HG03354 (cell line): ENCODE results near the gene DIPK2A.
A peak's percentile ranks its signal among the peaks of the same experiment; 100 is the strongest.

ENCODE experiments used
- ATAC-seq: cut with Tn5 transposase; IDR thresholded peaks from one replicate; pipeline ENCODE4 v1.9.1; 2021; ENCODE audit warnings: mild to moderate bottlenecking; ENCODE audit not compliant: unreplicated experiment, poor library complexity, severe bottlenecking

DIPK2A gene

DNA sequence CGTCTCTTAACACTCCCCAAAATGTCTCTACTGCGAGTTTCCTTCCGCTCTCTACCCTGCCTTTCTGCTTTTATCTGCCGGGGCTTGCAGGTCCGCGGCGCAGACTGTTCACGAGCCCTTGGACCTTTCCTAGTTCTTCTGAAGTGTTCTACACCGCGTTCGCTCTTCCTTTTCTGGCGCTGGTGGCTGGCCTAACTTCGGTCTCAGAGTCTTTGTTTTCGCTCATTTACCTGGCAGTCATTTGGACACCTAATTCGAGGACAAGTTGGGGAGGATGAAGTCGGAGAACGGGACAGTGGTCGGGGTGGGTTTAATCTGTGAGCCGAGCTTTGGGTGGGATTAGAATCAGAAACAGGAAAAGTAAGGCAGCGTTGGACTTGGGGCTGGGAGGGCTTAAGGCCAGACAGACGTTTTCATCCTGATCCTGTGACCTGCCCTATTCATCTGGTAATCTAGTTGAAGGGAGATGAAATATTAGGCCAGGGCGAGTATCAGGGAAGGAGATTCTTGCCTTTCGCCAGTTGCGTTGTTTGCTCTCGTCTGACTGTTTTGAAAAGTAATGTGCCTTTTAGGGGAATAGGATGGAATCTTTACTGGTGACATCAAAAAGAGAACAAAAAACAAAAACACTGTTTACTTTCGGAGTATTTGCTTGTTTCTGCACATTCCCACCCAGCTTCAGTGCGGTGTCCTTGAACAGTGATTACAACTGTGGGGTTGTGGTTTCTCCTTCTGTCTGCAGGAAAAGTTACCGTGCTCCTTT, 1.8 kb downstream of the DIPK2A start:
- ATAC-seq: no peak

DNA sequence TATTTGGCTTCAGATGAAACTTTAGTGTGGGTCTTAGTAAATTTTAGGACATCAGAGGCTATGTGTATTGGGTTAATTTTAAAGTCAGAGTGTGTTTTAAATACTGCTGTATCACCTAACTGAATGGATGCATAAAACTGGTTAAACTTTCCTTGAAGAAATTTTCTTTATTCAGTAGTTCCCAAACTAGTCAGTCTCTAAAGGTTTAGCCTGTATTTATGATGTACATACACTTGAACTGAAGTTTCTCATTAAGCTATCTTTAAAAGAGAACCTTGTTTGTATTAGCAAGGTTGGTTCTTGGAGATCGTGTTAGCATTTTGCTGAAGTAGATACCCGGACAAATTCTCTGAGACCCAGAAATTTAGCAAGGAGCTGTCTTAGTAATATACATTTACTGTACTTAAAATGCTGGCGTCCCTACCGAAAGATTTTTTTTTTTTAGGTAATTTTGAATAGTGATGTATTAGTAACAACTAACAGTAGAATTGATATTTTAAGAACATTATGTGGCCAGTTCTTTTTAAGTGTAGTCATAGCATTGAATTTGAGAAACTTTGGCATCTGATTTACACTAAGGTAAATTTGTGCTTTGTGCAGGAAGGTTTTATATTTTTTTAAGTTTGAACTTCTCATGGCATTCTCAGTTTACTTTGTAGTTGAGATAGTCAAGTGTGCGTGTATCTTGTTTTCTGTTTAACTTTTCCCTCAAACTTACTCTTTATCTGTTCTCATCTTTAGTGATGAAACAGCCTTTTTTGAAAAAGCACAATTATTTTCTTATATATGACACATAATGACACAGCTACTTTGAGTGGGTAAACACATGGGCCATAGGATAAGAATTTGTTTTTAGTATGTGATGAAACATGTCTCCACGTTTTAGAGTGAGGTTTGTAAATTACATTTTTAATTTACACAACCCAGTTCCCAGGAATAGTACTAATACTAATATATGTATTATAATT, 2.9 kb downstream of the DIPK2A start:
- no peak for ATAC-seq

DNA sequence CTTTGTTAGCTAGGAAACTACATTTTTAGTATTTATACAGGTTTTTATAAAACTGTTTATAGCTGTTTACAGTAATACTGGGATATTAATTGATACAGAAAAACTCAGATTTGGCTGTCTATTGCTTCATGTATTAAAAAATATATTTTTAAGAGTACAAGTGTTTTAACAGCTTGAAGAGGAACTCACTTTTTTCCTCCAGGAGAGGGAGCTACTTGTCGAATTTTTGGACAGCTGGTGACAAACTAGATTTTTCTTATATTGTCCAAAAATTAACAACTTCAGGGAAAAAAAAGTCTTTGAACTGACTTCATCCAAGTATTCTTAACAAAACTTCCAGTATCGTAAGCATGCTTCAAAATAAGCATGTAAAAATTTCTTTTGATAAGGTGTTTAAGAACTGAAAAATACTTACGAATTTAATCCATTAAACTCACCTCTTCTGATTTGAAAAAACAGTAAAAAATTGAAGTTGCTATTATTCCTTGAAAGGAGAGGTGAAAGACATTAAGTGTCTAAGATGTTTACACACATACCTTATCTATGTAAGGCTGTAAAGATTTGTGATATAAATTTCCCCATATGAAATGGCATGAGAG, 4.0 kb downstream of the DIPK2A start:
- ATAC-seq: no peak

DNA sequence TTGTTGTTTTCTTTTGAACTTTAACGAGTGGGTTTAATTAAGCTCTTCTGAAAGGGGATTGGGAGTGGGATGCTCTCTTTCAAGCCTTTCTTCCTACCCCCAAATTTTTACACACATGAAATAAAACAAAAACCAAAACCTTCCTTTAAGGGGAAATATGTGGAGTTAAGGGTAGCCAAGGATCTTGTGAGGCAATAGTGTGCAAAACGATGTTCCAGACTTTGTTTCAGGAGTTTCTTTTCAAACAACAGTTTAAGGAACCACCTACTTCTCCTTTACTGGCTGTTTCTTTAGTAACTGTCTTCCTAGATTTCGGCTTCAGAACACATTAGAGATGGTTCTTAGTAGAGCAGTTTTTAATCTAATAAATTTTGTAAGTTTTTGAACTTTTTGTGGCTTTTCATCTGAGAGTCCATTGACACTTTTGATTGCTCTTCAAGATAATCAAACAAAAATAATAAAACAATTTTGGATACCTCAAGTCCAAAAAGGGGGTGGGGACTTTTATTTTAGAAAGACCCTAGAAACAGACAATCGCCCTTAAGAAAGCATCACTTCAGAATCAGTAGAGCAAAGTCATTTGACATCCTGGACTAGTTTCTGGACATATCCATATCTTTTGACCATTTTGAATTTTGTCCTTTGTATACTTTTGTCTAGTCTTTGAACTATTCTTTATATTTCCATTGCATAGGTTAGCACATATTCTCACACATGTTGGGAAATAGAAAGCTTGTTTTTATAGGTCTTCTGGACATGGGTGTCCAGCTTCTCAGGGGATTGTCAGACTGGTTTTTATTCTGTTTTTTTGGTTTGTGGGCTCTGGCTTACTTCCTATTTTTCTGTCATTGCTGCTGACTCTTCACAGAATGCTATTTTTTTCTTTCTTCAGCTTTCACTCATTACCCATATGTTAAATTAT, 6.0 kb downstream of the DIPK2A start:
- peak; percentile 33 for ATAC-seq

DNA sequence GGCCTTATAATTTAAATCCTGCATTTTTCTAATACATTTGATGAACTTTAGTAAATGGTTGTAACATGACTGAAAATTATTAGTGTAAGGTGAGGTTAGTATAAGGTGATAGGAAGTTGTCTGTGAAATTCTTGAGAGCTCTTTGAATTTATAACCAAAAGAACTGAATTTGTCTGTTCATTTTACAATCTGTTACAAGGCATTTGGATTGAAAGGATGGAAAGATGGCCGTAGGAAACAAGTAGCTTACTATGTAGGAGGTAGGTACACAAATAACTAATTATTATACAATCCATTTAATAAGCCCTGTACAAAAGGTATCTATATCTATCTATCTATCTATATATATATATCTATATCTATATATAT, 6.6 kb downstream of the DIPK2A start:
- ATAC-seq: no peak

DNA sequence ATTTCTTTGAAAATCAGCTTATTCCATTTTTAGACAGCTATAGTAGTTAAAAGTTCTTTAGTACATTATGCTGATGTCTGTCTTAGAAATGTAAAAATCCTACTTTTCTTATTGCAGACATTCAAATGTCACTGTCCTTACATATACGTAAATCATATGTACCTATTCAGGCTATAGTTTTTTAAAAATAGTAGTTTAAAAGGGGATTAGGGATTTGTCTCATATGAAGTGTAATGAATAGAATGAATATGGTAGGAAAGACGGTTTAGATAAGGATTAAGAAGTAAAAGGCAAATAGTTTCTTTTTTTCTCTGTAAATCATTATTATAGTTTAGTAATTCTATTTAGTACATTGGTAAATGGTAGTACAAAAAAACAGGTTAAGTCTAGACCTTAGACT, 7.4 kb downstream of the DIPK2A start:
- no peak for ATAC-seq

DNA sequence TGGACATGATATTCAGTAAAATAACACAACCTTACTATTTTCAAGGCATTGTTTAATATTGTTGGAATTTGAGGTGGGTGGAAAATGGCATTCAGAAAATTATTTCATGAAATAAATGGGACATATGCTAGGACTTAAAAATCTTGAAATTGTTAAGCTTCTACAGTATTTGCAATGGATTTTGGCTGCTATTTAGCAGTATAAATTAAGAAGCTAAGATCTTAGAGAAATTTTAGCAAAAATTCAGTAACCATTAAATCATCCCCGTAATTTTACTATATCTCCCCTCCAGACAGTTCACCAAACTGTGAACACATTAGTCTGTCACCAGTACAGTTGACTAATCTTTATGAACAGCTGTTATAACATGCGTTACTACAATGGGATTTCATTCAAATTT, 8.2 kb downstream of the DIPK2A start:
- no peak for ATAC-seq

DNA sequence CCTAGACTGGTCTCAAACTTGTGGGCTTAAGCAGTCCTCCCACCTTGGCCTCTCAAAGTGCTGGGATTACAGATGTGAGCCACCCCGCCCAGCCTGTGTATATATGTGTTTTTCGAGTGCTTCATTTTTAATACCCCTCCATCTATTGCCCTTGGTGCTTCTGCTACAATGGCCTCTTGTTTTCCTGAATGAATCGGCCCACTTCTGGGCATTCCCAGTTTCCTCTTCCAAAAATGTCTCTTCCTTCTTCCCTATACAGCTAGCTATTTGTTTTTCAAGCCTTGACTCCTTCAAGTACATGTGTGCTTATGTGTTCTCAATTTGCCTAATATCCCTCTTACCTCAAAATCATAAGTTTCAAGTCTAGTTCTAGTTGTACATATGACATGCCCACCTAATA, 16.7 kb downstream of the DIPK2A start:
- no peak for ATAC-seq

DNA sequence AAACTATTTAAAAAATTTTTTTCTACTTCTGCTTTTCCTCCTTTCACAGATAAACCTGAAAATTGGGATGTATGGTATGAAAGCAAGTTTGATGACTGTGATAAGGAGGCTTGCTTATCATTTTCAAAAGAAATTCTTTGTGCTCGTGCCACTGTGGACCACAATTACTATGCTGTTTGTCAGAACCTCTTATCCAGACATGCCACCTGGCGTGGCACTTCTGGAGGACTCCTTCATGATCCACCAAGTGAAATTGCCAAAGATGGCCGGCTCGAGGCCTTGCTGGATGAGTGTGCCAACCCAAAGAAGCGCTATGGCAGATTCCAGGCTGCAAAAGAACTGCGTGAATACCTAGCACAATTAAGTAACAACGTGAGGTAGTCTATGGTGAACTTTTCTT, 17.8 kb downstream of the DIPK2A start:
- no peak for ATAC-seq

DNA sequence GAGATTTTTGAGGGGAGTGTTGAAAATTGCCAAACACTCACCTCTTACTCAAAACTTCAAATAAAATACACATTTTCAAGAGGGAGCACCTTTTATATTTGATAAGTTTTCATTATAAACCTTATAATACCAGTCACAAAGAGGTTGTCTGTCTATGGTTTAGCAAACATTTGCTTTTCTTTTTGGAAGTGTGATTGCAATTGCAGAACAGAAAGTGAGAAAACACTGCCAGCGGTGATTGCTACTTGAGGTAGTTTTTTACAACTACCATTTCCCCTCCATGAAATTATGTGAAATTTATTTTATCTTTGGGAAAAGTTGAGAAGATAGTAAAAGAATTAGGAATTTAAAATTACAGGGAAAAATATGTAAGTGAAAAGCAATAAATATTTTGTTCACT, 20.1 kb downstream of the DIPK2A start:
- peak; percentile 70 for ATAC-seq

DNA sequence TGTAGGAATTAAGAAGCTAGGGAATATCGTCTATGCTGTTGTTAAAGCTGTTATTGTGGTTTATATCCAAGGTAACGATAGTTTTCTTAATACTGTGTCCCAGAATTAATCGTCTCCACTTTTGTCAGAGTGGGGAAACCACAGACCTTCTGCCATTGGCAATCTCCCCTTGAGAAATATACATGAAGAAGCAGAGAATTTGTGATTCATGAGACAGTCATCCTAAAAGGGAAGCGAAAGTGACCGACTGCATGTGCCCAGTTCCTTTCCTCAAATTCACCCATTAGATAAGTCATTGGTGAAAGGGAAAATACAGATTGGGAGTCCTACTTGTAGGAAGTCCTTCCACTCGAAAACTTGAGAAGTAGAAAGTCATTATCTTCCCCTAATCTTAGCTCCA, 26.6 kb downstream of the DIPK2A start:
- no peak for ATAC-seq

DNA sequence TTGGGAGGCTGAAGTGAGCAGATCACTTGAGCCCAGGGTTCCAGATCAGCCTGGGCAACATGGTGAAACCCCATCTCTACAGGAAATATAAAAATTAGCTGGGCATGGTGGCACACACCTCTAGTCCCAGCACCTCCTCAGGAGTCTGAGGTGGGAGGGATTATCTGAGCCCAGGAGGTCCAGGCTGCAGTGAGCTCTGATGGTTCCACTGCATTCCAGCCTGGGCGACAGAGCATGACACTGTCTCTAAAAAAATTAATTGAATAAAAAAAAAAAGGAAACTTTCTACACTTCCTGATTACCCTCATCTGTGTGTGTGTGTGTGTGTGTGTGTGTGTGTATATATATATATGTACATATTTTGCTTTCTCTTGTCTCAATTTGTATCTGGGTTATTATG, 31.4 kb downstream of the DIPK2A start:
- no peak for ATAC-seq

DNA sequence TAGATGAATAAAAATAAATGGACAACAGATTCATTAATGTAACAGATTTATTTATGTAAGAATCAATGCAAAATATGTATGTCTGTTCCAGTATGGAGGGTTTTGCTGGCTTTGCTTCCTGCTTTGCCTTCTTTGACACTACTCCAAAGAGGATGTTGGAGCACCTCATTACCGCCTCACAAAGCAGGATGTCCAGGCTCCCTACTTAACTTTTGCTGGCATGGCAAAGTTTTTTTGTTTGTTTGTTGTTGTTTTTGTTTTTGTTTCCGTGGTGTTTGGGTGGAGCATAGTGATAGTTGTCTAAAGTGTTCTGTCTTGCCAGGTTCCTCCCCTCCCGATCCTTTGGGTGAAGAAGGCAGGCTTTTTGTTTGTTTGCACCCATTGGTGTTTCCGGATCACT, 38.7 kb downstream of the DIPK2A start:
- ATAC-seq: no peak

DNA sequence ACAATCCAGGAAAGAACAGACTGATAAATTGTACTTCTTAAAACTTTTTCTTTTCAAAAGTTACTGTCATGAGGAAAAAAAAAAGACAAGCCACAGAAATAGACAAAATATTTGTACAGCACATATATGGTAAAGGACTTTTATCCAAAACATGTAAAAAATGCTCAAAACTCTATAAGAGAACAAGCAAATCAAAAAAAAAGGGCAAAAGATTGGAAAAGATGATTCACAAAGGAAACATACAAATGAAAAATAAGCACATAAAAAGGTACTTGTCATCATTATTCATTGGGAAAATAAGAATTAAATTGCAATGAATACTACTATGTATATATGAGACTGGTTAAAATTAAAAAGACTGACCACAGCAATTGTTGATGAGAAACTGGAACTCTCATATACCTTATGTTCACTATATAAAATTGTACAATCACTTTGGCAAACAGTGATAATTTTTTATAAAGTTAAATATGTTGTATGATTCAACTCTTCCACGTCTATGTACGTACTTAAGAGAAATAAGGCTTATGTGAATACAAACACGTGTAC, 39.7 kb downstream of the DIPK2A start:
- ATAC-seq: no peak

DNA sequence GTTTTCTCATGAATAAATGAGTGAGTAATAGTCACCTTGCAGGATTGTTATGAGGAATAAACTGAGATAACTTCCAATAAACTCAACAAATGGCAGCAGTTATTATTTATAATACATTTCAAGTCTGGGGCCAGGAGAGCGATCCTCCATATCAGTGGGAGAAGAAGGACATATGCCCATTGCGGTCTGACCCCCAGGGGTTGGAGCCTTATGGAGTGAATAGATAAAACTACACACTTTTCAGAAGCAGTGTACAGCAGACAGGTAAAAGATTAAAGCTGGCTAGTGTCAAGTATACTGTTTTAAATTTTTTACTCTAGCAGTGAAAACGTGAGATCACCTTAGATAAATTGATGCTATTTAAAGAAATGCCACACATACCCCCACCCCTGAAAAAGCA, 43.5 kb downstream of the DIPK2A start:
- no peak for ATAC-seq

DNA sequence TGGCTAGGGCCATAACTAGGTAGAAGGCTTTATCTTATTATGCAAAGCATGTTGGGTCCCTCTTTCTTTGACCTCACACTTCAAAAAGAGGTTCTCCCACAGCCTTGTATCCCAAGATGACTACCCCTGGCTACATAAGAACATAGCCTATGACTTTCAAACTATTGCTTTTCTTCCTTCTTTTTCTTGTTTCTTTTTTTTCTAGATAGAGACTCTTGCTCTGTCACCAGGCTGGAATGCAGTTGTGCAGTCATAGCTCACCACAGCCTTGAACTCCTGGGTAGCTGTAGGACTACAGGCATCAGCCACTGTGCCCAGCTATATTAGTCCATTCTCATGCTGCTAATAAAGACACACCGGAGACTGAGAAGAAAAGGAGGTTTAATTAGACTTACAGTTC, 47.2 kb downstream of the DIPK2A start:
- no peak for ATAC-seq
